Kidney tubule cell (primary cell): ENCODE results near the gene RITA1.

Source experiments
- DNase-seq: peaks from one replicate; pipeline ENCODE4 v3.0.0-alpha.2; 2018; ENCODE audit warnings: low spot score

The RITA1 gene

GRCh38 chr12:113154351-113154973 lies 31.1 kb upstream of the RITA1 start:
- peak; percentile 25 for DNase-seq

DNA sequence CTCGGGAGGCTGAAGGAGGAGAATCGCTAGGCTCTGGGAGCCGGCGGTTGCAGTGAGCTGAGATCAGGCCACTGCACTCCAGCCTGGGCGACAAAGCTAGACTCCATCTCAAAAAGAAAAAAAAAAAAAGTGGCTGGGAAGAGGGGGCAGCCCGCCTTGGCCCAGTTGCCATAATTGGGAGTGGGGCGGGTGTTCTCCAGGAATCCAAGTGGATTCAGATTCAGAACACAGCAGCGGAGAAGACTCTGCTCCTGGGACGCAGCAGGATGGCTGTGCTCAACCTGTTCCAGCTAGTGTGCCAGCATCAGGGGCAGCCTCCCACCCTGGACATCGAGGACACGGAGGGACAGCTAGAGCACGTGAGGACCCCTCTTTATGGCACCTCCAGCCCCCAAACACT lies 30.5 kb upstream of the RITA1 start:
- no peak for DNase-seq

- no peak for DNase-seq
These were observed 29.9 kb upstream of the RITA1 start for GRCh38 chr12:113155646-113156045.

GRCh38 chr12:113157218-113157859 lies 28.2 kb upstream of the RITA1 start:
- DNase-seq: no peak

DNA sequence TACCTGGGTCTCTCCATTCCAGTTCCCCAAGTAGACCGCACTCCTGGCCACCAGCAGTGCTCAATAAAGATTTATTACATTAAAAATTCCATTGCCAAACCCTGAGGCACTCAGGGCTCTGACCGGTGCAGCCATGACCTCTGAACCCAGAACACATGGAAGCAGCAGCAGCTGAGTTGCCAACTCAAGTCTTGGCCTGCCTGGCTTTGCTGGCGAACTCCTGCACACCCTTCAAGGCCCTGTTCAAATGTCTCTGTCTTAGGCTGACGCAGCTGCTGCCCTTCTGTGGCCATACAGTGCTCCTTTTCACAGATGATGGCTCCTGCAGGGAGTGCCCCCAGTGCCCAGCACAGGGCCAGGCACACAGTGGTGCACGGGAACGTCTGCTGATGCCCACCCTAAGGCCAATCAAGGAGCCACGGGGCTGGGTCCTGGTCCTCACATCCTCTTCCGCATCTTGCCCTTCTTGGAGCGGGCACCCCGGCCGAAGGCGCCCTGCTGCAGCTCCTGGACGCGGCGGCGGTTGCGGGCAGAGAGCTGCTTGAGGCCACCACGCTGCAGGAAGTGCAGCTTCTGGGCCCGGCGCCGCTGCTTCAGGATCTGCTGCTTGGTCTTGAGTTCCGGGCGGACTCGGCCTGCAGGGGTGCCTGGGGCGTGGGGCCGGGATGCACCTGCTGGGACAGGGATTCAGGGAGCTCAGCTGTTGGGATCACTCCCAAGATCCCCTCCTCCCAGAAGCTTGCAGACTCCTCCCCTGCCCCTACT lies 26.9 kb upstream of the RITA1 start:
- no peak for DNase-seq

DNA sequence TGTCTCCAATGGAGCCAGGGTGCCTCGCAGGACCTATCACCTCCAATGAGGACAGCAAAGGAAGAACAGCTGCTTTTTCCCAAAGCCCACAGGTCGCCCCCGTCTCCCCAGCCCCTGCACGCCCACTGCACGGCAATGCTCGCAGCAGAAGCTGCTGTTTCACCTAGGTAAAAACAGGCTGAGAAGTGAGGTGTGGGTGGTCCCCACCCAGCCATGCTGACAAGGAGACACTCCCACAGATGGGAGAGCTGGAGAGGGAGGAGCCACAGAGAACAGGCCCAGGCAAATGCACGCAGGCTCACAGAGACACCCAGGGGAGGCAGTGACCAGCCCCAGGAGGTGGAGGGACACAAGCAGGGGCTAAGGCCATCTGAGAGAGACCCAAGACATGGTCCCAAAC lies 25.6 kb upstream of the RITA1 start:
- DNase-seq: no peak

DNA sequence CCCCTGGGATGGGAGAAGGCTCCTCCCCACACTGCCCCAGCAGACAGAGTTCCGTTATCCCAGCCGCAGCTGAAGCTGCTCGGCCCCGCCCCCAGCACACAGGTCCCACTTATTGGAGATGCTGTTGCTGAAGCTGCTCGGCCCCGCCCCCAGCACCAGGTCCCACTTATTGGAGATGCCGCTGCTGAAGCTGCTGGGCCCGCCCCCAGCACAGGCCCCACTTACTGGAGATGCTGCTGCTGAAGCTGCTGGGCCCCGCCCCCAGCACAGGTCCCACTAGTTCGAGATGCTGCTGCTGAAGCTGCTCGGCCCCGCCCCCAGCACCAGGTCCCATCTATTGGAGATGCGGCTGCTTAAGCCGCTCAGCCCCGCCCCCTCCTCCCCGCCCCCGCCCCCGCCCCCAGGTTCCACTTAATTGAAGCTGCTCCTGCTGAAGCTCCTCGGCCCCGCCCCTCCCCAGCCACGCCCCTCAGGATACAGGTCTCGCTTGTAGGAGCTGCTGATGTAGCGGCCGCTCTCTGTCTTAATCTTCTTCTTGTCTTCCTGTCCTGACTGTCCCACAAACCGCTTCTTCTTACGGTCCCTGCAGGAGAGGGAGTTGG lies 24.0 kb upstream of the RITA1 start:
- DNase-seq: no peak

- peak; percentile 37 for DNase-seq
These were observed 23.2 kb upstream of the RITA1 start for GRCh38 chr12:113162102-113163029.

GRCh38 chr12:113163030-113163360 lies 22.5 kb upstream of the RITA1 start:
- DNase-seq: no peak

DNA sequence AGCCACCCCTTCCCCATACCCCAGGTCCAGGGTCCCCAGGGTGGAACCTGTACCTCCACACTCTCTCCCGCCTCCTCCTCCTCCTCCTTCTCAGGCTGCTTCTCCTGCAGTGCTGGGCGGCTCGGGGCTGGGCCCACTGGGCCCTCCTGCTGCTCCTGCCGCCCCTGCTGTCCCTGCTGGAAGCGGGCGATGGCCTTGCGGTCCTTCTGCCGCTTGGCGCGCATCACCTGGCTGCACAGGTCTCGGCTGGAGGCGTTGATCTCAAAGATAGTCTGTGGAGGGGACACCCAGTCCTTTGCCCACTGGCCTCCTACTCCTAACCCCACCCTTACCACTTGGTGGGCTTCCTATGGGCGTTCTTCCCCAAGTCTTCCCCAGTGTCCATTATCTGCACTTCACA lies 21.5 kb upstream of the RITA1 start:
- DNase-seq: no peak

- no peak for DNase-seq
These were observed 19.7 kb upstream of the RITA1 start for GRCh38 chr12:113165521-113166450.

DNA sequence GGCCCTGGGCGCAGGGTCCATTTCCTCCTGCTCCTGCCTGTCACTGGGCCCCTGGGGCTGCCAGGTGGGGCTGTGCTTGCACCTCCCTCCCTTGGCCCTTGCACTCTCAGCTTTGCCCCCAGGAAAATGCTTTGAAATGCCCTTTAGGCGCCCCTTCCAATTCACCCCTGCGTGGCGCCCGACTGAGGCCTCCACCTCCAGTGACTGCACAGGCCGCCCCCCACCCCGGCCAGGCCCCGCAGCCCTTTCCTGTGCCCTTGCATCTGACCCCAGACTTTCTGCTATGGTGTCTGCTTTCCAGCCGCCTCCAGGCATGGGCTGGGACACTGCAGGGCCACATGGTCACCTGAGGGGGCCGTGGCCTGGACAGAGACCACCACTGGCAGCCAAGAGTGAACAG lies 17.7 kb upstream of the RITA1 start:
- DNase-seq: no peak

DNA sequence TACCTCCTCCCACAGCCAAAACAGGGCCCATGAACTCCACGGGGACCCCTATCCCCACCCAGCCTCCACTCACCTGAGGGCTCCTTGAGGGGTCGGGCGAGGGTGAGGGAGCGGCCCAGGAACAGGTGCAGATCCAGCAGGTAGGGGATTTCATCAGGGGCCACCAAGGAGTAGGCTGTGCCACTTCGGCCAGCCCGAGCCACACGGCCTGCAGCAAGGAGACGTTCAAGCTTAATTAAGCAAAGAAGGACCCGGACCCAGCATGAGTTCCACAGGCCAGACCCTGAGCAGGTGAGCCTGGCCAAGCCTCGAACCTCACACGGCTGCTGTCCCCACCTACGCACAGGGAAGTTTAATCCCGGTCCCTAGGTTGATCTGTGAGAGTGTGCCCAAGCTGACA lies 15.8 kb upstream of the RITA1 start:
- DNase-seq: no peak

- no peak for DNase-seq
These were observed 15.1 kb upstream of the RITA1 start for GRCh38 chr12:113170457-113170856.

GRCh38 chr12:113170926-113171325 lies 14.6 kb upstream of the RITA1 start:
- DNase-seq: no peak

GRCh38 chr12:113171543-113171942 lies 14.0 kb upstream of the RITA1 start:
- DNase-seq: no peak

DNA sequence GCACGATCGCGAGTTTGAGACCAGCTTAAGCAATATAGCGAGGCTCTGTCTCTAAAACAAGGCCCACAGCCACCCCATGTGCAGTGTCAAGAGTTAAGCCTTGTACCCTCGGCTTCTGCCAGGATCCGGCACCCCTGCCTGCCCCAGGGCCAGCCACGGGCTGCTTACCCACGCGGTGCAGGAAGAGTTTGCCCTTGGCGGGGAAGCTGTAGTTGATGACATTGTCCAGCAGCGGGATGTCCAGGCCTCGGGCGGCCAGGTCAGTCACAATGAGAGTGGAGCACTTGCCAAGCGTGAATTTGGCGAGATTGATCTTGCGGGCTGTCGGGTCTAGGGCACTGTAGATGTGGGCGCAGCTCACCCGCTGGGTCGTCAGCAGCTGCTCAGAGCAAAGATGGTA lies 13.3 kb upstream of the RITA1 start:
- no peak for DNase-seq

DNA sequence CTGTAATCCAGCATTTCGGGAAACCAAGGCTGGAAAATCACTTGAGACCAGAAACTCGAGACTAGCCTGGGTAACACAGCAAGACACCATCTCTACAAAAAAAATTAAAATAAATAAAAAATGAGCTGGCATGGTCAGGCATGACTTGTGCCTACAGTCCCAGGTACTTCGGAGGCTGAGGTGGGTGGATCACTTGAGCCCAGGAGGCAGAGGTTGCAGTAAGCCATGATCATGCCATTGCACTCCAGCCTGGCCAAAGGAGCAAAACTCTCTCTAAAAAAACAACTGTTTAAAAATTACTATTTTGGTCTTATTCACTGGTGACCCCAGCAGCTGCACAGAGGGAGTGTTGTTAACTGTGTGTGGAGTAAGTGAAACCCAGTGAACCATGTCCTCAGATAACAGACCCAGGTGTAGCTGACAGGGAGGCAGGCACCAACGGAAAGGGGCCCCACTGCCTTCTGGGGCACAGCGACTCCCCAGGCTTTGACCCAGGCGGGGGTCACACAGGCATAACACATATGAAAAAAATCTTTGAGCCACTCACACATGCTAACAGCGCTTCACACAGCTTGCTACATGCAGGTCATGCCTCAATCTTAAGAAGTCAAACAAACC lies 12.3 kb upstream of the RITA1 start:
- DNase-seq: no peak

DNA sequence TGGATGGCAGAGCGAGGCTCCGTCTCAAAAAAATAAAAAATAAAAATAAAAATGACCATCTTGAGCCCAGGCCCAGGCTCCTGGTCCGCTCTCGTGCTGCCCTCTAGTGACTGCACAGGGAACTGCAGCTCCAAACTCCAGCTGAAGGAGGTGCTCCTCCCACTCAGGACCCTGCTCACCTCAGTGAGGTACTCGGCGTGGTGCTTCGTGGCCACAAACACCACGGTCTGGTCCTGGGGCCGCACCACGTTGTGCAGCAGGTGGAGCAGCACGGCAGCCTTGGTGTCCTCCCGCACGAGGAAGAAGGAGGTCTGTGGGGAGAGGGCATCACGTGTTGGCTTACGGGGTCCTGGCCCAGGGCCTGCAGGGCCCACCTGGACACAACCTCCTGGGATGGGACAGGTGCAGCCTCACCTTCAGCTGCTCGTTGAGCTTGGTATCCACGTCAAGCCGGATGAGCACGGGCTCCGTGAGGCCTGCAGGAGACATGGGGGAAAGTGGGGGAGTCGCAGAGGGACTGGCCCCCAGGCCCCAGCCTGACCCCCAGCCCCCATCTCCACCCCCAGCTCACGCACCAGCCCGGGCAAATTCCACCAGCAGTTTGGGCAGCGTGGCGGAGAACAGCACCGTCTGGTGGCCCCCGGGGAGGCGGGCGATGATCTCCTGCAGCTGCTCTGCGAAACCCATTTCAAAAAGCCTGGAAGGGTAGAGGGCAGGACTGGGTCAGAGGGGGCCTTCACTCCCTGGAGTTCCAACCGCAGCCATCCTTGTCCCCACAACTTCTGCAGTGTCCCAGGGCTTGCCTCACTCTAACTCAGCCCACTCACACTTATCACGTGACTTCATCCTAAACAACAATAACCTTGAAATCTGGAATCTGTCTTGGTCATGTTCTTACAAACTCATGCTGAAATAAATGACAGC lies 10.8 kb upstream of the RITA1 start:
- DNase-seq: peak; percentile 66
